H1 (cell line): ENCODE data around the gene RASGRP1. TPM values are rescaled to one million over a fixed set of nuclear protein-coding genes. Genes with fewer than 3 reads are reported as not detected.

ENCODE experiments used
- CTCF ChIA-PET: fragments of 300-600 bp; sonication (Branson Sonifier 250); formaldehyde crosslinking; loops from one replicate; lab custom pipeline; 2021; ENCODE audit not compliant: partially characterized antibody; lab: Charles Lee
- POLR2A ChIA-PET: fragments of 300-600 bp; sonication (Branson Sonifier 250); formaldehyde crosslinking; loops from one replicate; lab custom pipeline; 2021; ENCODE audit warnings: inconsistent platforms; ENCODE audit not compliant: partially characterized antibody; lab: Charles Lee
- DNase-seq, 2 experiments: peaks; one replicate each; pipeline versions ENCODE4 v3.0.0 to v3.0.0-alpha.2; 2010 to 2022; ENCODE audit warnings: low spot score in 2 of 2, low read depth in 1 of 2, mixed read lengths in 1 of 2
- FAIRE-seq: peaks from 2 replicates; lab custom pipeline; 2011; peaks lifted over from hg19 to GRCh38; lab: Jason Lieb, UNC
- H2AFZ ChIP-seq: 2 replicates; pipeline ENCODE4 v1.8.1; 2012; ENCODE audit warnings: low read length, inconsistent platforms
- H2AK5ac ChIP-seq: 2 replicates; pipeline ENCODE4 v1.6.1; 2013; ENCODE audit warnings: low read depth, low read length
- H2BK120ac ChIP-seq: replicated peaks from 2 replicates; pipeline ENCODE3; 2013; ENCODE audit warnings: low read depth, low read length, inconsistent platforms
- H2BK12ac ChIP-seq: 2 replicates; pipeline ENCODE4 v1.6.1; 2013; ENCODE audit warnings: low read depth, low read length
- H2BK15ac ChIP-seq: 2 replicates; pipeline ENCODE4 v1.6.1; 2013; ENCODE audit warnings: low read length
- H2BK20ac ChIP-seq: 2 replicates; pipeline ENCODE4 v1.6.1; 2013; ENCODE audit warnings: low read length
- H2BK5ac ChIP-seq: 2 replicates; pipeline ENCODE4 v1.6.1; 2013; ENCODE audit warnings: low read depth, low read length
- H3K14ac ChIP-seq: 2 replicates; pipeline ENCODE4 v1.6.1; 2013; ENCODE audit warnings: inconsistent platforms; ENCODE audit not compliant: insufficient read length
- H3K18ac ChIP-seq: 2 replicates; pipeline ENCODE4 v1.6.1; 2013; ENCODE audit warnings: low read length; ENCODE audit errors: extremely low read depth
- H3K23ac ChIP-seq: 2 replicates; pipeline ENCODE4 v1.6.1; 2013; ENCODE audit warnings: inconsistent platforms; ENCODE audit not compliant: insufficient read length
- H3K23me2 ChIP-seq: 2 replicates; pipeline ENCODE4 v1.6.1; 2013; ENCODE audit warnings: low read depth, low read length
- H3K27ac ChIP-seq: 2 replicates; pipeline ENCODE4 v1.6.1; 2011; ENCODE audit warnings: low read depth, low read length, inconsistent platforms
- H3K27me3 ChIP-seq, 4 experiments: replicated peaks in 1 of 4; 1 replicate in 1 of 4; 2 replicates in 3 of 4; pipeline versions ENCODE4 v1.6.1 to v1.8.1; 2011 to 2013; ENCODE audit warnings: low read length in 3 of 4, mild to moderate bottlenecking in 3 of 4, inconsistent platforms in 2 of 4, mixed read lengths in 2 of 4, moderate library complexity in 1 of 4; ENCODE audit not compliant: control insufficient read depth in 3 of 4, insufficient read depth in 3 of 4; ENCODE audit errors: extremely low read depth in 1 of 4
- H3K36me3 ChIP-seq, 4 experiments: 2 replicates each; pipeline versions ENCODE4 v1.6.1 to v1.8.1; 2011 to 2013; ENCODE audit warnings: mild to moderate bottlenecking in 4 of 4, low read length in 3 of 4, moderate library complexity in 2 of 4, control low read depth in 1 of 4, inconsistent platforms in 1 of 4; ENCODE audit not compliant: insufficient read depth in 4 of 4, control insufficient read depth in 2 of 4
- H3K4ac ChIP-seq: replicated peaks from 2 replicates; pipeline ENCODE3; 2013; ENCODE audit warnings: low read length, low read depth, mixed read lengths, inconsistent platforms; ENCODE audit not compliant: insufficient read length
- H3K4me1 ChIP-seq, 4 experiments: replicated peaks in 1 of 4; 1 replicate in 1 of 4; 2 replicates in 3 of 4; pipeline versions ENCODE4 v1.6.1 to v1.8.1; 2011 to 2013; ENCODE audit warnings: low read length in 3 of 4, inconsistent platforms in 2 of 4, mixed read lengths in 1 of 4; ENCODE audit not compliant: insufficient read depth in 4 of 4, control insufficient read depth in 3 of 4
- H3K4me2 ChIP-seq, 2 experiments: 2 replicates each; pipeline versions ENCODE4 v1.6.1 to v1.8.1; 2011 to 2013; ENCODE audit warnings: low read depth in 2 of 2, low read length in 2 of 2, control low read depth in 1 of 2, inconsistent platforms in 1 of 2, mild to moderate bottlenecking in 1 of 2; ENCODE audit not compliant: insufficient read depth in 1 of 2
- H3K4me3 ChIP-seq, 4 experiments: fragments of 200-600, 300-600 bp in 1 of 4; sonication (generic), shearing (Covaris generic), sonication (Bioruptor Twin) in 1 of 4; 2 replicates each; pipeline versions ENCODE4 v1.5.1 to v1.8.1; 2011 to 2016; ENCODE audit warnings: low read length in 4 of 4, low read depth in 3 of 4, control low read depth in 2 of 4, inconsistent platforms in 2 of 4, mild to moderate bottlenecking in 2 of 4, mixed read lengths in 1 of 4, moderate library complexity in 1 of 4; ENCODE audit not compliant: insufficient read depth in 2 of 4; ENCODE audit errors: extremely low read depth in 1 of 4
- H3K56ac ChIP-seq: replicated peaks from 2 replicates; pipeline ENCODE3; 2013; ENCODE audit warnings: low read depth, mild to moderate bottlenecking, mixed read lengths, low read length, inconsistent platforms; ENCODE audit not compliant: insufficient read length
- H3K79me1 ChIP-seq: 2 replicates; pipeline ENCODE4 v1.6.1; 2013; ENCODE audit warnings: low read depth, low read length, control low read depth
- H3K79me2 ChIP-seq, 2 experiments: 2 replicates each; pipeline versions ENCODE4 v1.6.1 to v1.8.1; 2012 to 2013; ENCODE audit warnings: low read length in 2 of 2, mild to moderate bottlenecking in 2 of 2, inconsistent platforms in 1 of 2; ENCODE audit not compliant: insufficient read depth in 2 of 2, control insufficient read depth in 1 of 2
- H3K9ac ChIP-seq, 4 experiments: replicated peaks in 1 of 4; 1 replicate in 1 of 4; 2 replicates in 3 of 4; pipeline versions ENCODE4 v1.6.1 to v1.8.1; 2011 to 2013; ENCODE audit warnings: low read depth in 3 of 4, low read length in 3 of 4, control low read depth in 2 of 4, mild to moderate bottlenecking in 2 of 4, moderate library complexity in 2 of 4, inconsistent platforms in 1 of 4; ENCODE audit errors: extremely low read depth in 1 of 4
- H3K9me3 ChIP-seq, 2 experiments: 2 replicates each; pipeline versions ENCODE4 v1.6.1 to v1.8.1; 2012 to 2013; ENCODE audit warnings: mild to moderate bottlenecking in 2 of 2, moderate library complexity in 2 of 2, control low read depth in 1 of 2, inconsistent platforms in 1 of 2, low read depth in 1 of 2, low read length in 1 of 2, mixed read lengths in 1 of 2; ENCODE audit not compliant: insufficient read depth in 2 of 2
- H4K20me1 ChIP-seq, 2 experiments: replicated peaks in 1 of 2; 2 replicates each; pipeline versions ENCODE3 to v1.8.1; 2011 to 2013; ENCODE audit warnings: inconsistent platforms in 2 of 2, low read length in 2 of 2, mild to moderate bottlenecking in 1 of 2; ENCODE audit not compliant: insufficient read depth in 2 of 2, control insufficient read depth in 1 of 2
- H4K5ac ChIP-seq: 2 replicates; pipeline ENCODE4 v1.6.1; 2013; ENCODE audit warnings: low read length, low read depth, mixed read lengths, inconsistent platforms; ENCODE audit not compliant: insufficient read length
- H4K8ac ChIP-seq: 2 replicates; pipeline ENCODE4 v1.8.0; 2013; ENCODE audit warnings: mild to moderate bottlenecking, moderate library complexity, low read length, inconsistent platforms; ENCODE audit not compliant: insufficient read depth; ENCODE audit errors: extremely low read depth
- H4K91ac ChIP-seq: replicated peaks from 2 replicates; pipeline ENCODE3; 2013; ENCODE audit warnings: low read length, mixed read lengths, inconsistent platforms; ENCODE audit not compliant: insufficient read length
- CHD1 ChIP-seq: IDR thresholded peaks from 2 replicates; pipeline ENCODE4 v1.6.1; 2012; ENCODE audit warnings: low read depth, low read length, improper control_type of control experiment
- CHD2 ChIP-seq: IDR thresholded peaks from 2 replicates; pipeline ENCODE4 v1.6.1; 2012; ENCODE audit warnings: low read length, improper control_type of control experiment
- CREB1 ChIP-seq: IDR thresholded peaks from 2 replicates; pipeline ENCODE4 v1.6.1; 2012; ENCODE audit warnings: inconsistent platforms
- CTBP2 ChIP-seq: IDR thresholded peaks from 2 replicates; pipeline ENCODE4 v1.7.0; 2011; ENCODE audit warnings: borderline replicate concordance, mild to moderate bottlenecking, moderate library complexity, mixed read lengths, low read length; ENCODE audit not compliant: insufficient read depth, insufficient read length
- EGR1 ChIP-seq: IDR thresholded peaks from 2 replicates; pipeline ENCODE4 v1.6.1; 2011; ENCODE audit warnings: low read depth, low read length, borderline replicate concordance
- GTF2F1 ChIP-seq: IDR thresholded peaks from 2 replicates; pipeline ENCODE4 v1.6.1; 2012; ENCODE audit warnings: low read depth, low read length, improper control_type of control experiment, borderline replicate concordance
- NRF1 ChIP-seq: IDR thresholded peaks from 2 replicates; pipeline ENCODE4 v1.6.1; 2011; ENCODE audit warnings: mild to moderate bottlenecking, low read depth, low read length, improper control_type of control experiment
- RXRA ChIP-seq: IDR thresholded peaks from 2 replicates; pipeline ENCODE4 v1.6.1; 2011; ENCODE audit warnings: low read depth, mild to moderate bottlenecking, low read length, moderate library complexity; ENCODE audit not compliant: insufficient read depth
- SP2 ChIP-seq: IDR thresholded peaks from 2 replicates; pipeline ENCODE4 v1.6.1; 2012; ENCODE audit warnings: mild to moderate bottlenecking, low read length, inconsistent platforms
- TAF7 ChIP-seq: optimal IDR thresholded peaks from 2 replicates; pipeline ENCODE3; 2011; ENCODE audit warnings: low read depth, mild to moderate bottlenecking, inconsistent platforms, low read length, moderate library complexity, borderline replicate concordance
- USF2 ChIP-seq: IDR thresholded peaks from 2 replicates; pipeline ENCODE4 v1.6.1; 2011; ENCODE audit warnings: low read length, improper control_type of control experiment
- WGBS, 2 experiments: shearing (Covaris generic) in 1 of 2; methylation state at CpG; one replicate each; pipeline versions ENCODE4 v1.1.6 to v1.1.7; 2013 to 2015; ENCODE audit warnings: low lambda C conversion rate in 2 of 2, mixed read lengths in 2 of 2, inconsistent platforms in 1 of 2, low coverage in 1 of 2, missing lambda C conversion rate in 1 of 2; ENCODE audit not compliant: insufficient replicate concordance in 2 of 2, insufficient coverage in 1 of 2, insufficient read length in 1 of 2; ENCODE audit errors: extremely low coverage in 1 of 2, missing lambda C conversion rate in 1 of 2; 5-methylcytosine and 5-hydroxymethylcytosine counted together
- polyA plus RNA-seq, 7 experiments: library from polyadenylated mRNA; depleted of rRNA in 3 of 7; stranded (reverse) in 5 of 7; unstranded in 2 of 7; fragments of >200 nt in 5 of 7; fragments of 200-250 nt in 2 of 7; gene quantifications; 1 replicate in 5 of 7; 2 replicates in 1 of 7; 4 replicates in 1 of 7; pipeline versions ENCODE4 v1.2.1 to v1.2.3, GENCODE V29; 2011 to 2013; ENCODE audit warnings: missing spikeins in 2 of 7, mixed read lengths in 2 of 7
- total RNA-seq: library from RNA; stranded (reverse); fragmentation: NEBNext Ultra II Directional; extraction: Animal tissue kit (Norgen Biotek cat#: 25700); gene quantifications from 2 replicates; pipeline ENCODE4 v1.2.1, GENCODE V29; 2021

Gene RASGRP1
- total and polyA plus RNA-seq, 2 of the 8 experiments (the other 6 are each of a cell fraction or from before 2014, with no cell fraction given): 1.1 to 2.1 TPM

- TF ChIP-seq RXRA: no peak
- TF ChIP-seq EGR1: no peak
- no peak for TF ChIP-seq SP2
- TF ChIP-seq CREB1: no peak
- TF ChIP-seq USF2: no peak
- TF ChIP-seq GTF2F1: no peak
- no peak for TF ChIP-seq CTBP2
- no peak for TF ChIP-seq NRF1
- no peak for TF ChIP-seq TAF7
- no peak for TF ChIP-seq CHD2
- no peak for TF ChIP-seq CHD1
- TF ChIP-seq, all 59 proteins: peak for 0
- H2BK15ac ChIP-seq: no peak overlapping the region
- no peak overlapping the region for H3K56ac ChIP-seq
- no peak overlapping the region for H3K27ac ChIP-seq
- no peak overlapping the region for H4K8ac ChIP-seq
- H3K9ac ChIP-seq: no peak overlapping the region
- no peak overlapping the region for H3K23ac ChIP-seq
- H2AFZ ChIP-seq: no peak overlapping the region
- WGBS, 2 experiments: 92% methylated on average over 6 of the region's 6 CpGs; no CpG with 5 or more reads in 1 of the 2 experiments
- no peaks in the 10 kb centered on the region; a peak in 1 of 7 replicates for H3K4me1 ChIP-seq
- H3K36me3 ChIP-seq: no peaks in the 10 kb centered on the region
- H3K14ac ChIP-seq: no peak overlapping the region
- no peak overlapping the region for H2BK20ac ChIP-seq
- FAIRE-seq (no peak), DNase-seq (no peak)
- no peak overlapping the region for H2BK120ac ChIP-seq
- H4K20me1 ChIP-seq: no peaks in the 10 kb centered on the region
- no peaks in the 10 kb centered on the region for H3K79me2 ChIP-seq
- H3K27me3 ChIP-seq: peaks cover 0 to 6% (median 2%) of the 10 kb centered on the region in 4 experiments; a peak in 2 of 7 replicates
- H4K91ac ChIP-seq: no peak overlapping the region
- H3K79me1 ChIP-seq: no peaks in the 10 kb centered on the region
- no peak overlapping the region for H3K4me3 ChIP-seq
- H4K5ac ChIP-seq: no peak overlapping the region
- no peak overlapping the region for H3K18ac ChIP-seq
- POLR2A ChIA-PET: no interaction called here
- no peak overlapping the region for H2AK5ac ChIP-seq
- CTCF ChIA-PET: interaction anchor here (1.2 to 1.3 kb wide), 3 partner anchors 124 to 128 kb away, joined by 3 to 4 read pairs (median 3); no protein-coding TSS in a partner anchor
- no peak overlapping the region for H3K4ac ChIP-seq
- no peak overlapping the region for H2BK12ac ChIP-seq
- H3K23me2 ChIP-seq: no peaks in the 10 kb centered on the region
- H3K9me3 ChIP-seq: no peaks in the 10 kb centered on the region
- no peak overlapping the region for H2BK5ac ChIP-seq
- no peak overlapping the region for H3K4me2 ChIP-seq
Observed at GRCh38 chr15:38558372-38559059, 6.1 kb downstream of the RASGRP1 start.
